HG03064 (cell line): Measurements from ENCODE around the gene HOXB13.

Experiments
- ATAC-seq: cut with Tn5 transposase; IDR thresholded peaks from one replicate; pipeline ENCODE4 v1.9.1; 2021; ENCODE audit warnings: low read depth; ENCODE audit not compliant: unreplicated experiment

Gene HOXB13

GRCh38 chr17:48728232-48729231 lies at the start of gene HOXB13:
Gene HOXB13, minus strand, starts transcription at chr17:48728750. Its CDS starts 157 bp downstream, at chr17:48728593.
- ATAC-seq: no peak

GRCh38 chr17:48776602-48777001 lies 48.1 kb upstream of the HOXB13 start:
- ATAC-seq: no peak

GRCh38 chr17:48773245-48773644 lies 44.7 kb upstream of the HOXB13 start:
- no peak for ATAC-seq

- no peak for ATAC-seq
Measured at GRCh38 chr17:48770954-48771353, 42.4 kb upstream of the HOXB13 start.

GRCh38 chr17:48769009-48769675 lies 40.6 kb upstream of the HOXB13 start:
- ATAC-seq: no peak

GRCh38 chr17:48767263-48767774 lies 38.8 kb upstream of the HOXB13 start:
- ATAC-seq: no peak

- no peak for ATAC-seq
Measured at GRCh38 chr17:48761114-48761513, 32.6 kb upstream of the HOXB13 start.

GRCh38 chr17:48760411-48760810 lies 31.9 kb upstream of the HOXB13 start:
- ATAC-seq: no peak

GRCh38 chr17:48759288-48759687 lies 30.7 kb upstream of the HOXB13 start:
- ATAC-seq: no peak

- no peak for ATAC-seq
Measured at GRCh38 chr17:48757524-48757961, 29.0 kb upstream of the HOXB13 start.

- ATAC-seq: no peak
Measured at GRCh38 chr17:48756830-48757251, 28.3 kb upstream of the HOXB13 start.

GRCh38 chr17:48755356-48755755 lies 26.8 kb upstream of the HOXB13 start:
- ATAC-seq: no peak

GRCh38 chr17:48754500-48755261 lies 26.1 kb upstream of the HOXB13 start:
- ATAC-seq: no peak

GRCh38 chr17:48753794-48754499 lies 25.4 kb upstream of the HOXB13 start:
- no peak for ATAC-seq

- ATAC-seq: no peak
Measured at GRCh38 chr17:48752399-48753288, 24.1 kb upstream of the HOXB13 start.

GRCh38 chr17:48751733-48752398 lies 23.3 kb upstream of the HOXB13 start:
- ATAC-seq: no peak

GRCh38 chr17:48751172-48751571 lies 22.6 kb upstream of the HOXB13 start:
- ATAC-seq: no peak
